GM12892 (cell line): ENCODE measurements around the gene HAPLN1.

Experiments
- POLR2A ChIP-seq: IDR thresholded peaks from 2 replicates; pipeline ENCODE4 v1.6.1; 2011; ENCODE audit warnings: low read depth, low read length, control low read depth
- POLR2AphosphoS5 ChIP-seq: IDR thresholded peaks from 2 replicates; pipeline ENCODE4 v1.6.1; 2011; ENCODE audit warnings: low read depth, low read length, control low read depth
- TAF1 ChIP-seq: IDR thresholded peaks from 2 replicates; pipeline ENCODE4 v1.6.1; 2011; ENCODE audit warnings: low read depth, mild to moderate bottlenecking, control low read depth, low read length, borderline replicate concordance

DNA sequence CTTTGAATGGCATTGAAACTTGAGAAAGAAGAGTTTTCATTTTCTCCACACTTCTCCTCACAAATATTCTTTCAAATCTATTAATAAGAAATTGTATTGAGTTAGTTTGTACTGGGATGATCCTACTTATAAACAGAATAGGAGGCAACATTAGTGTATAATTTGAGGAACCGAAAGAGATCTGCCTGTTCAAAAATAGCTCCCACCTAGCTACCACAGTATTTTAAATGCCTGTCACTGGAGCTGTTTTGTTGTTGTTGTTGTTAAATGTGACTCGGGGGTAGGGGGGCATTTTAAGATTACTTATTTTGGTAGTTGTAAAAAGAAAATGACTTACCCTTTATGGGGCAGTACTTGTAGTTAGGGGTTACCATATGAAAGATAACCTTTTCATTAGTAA, 20.1 kb upstream of the HAPLN1 start:
- TF ChIP-seq POLR2AphosphoS5 (no peak), POLR2A (no peak), TAF1 (no peak)
